Hematopoietic multipotent progenitor cell treated with erythropoietin and hydrocortisone succinate and interleukin-3 and kit ligand, for 8 days (in vitro differentiated cells): ENCODE results near the gene CCDC174.

Experiments used
- DNase-seq: peaks from one replicate; pipeline ENCODE4 v3.0.0-alpha.2; 2015

The CCDC174 gene

GRCh38 chr3:14627815-14628214, 23.7 kb upstream of the CCDC174 start:
- no peak for DNase-seq

GRCh38 chr3:14628406-14628805, 23.2 kb upstream of the CCDC174 start:
- no peak for DNase-seq

DNA sequence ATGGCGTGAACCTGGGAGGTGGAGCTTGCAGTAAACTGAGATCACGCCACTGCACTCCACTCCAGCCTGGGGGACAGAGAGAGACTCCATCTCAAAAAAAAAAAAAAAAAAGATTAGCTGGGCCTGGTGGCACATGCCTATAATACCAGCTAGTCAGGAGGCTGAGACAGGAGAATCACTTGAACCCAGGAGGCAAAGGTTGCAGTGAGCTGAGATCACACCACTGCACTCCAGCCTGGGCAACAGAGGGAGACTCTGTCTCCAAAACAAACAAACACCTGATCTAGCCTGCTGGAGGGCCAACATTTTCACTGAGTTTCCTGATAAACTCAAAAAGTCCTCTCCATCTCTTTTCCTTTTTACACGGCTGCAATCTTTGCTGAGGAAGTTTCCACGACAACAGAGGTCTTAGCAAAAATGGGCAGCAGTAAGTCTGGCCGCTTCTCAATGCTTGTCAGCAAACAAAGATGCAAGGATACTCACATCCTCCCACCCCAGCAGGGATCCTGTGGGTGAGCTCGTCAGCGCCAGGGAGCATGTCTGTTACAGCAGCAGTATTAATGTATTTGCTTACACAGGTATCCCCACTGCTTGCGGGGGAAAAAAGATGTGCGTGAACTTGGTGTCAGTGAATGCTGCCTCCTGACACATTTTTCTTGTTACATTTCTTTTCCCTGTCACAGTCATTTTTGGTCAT, 21.0 kb upstream of the CCDC174 start:
- DNase-seq = no peak

DNA sequence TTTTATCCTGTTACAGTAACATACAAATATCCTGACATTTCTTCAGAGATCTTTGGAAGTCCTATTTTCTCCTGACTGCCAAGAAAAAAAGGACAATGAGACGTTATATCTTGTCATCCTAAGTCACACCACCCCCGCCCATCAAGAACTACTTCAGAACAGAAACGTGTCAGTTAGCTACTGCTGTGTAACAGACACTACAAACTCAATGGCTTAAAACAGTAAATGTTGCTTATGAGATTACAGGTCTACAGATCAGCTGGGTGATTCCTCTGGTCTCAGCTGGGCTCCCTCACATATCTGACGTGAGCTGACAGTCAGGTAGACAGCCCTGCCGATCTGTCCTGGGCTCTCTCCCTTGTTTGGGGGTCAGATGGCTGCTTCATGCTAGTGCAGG, 20.5 kb upstream of the CCDC174 start:
- no peak for DNase-seq

DNA sequence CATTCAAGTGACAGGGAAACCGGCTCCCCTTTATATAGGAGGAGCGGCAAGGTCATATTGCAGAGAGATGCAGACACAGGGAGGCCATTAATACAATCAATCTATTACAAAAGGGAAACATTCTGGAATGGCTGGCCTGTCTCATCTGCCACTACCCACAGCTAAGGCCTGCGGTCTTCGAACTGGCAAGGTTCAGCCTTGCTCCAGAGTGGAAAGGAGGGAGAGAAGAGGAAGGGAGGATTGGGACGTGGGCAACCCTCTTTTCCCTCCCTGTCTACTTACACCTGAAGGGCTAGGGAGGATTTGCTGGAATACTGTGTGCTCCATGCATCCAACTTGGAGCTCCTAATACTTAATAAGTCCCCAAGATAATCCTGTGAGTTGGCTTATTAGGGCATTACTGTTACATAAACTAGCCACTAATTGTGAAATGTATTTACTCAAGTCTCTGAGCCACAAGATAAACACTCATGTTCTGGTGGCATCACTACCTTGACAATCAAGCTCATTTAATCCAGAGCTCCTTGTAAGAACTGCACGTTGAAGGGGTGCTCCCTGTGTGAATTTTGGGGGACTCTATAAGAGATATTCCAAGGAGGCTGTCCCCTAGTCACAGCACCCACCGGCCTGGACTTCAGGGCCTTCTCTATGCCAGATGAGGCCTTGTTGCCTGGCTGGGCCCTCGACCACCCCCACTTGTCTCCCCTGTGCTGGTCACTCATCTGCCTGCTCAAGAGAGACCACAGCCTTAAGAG, 19.7 kb upstream of the CCDC174 start:
- DNase-seq = no peak

DNA sequence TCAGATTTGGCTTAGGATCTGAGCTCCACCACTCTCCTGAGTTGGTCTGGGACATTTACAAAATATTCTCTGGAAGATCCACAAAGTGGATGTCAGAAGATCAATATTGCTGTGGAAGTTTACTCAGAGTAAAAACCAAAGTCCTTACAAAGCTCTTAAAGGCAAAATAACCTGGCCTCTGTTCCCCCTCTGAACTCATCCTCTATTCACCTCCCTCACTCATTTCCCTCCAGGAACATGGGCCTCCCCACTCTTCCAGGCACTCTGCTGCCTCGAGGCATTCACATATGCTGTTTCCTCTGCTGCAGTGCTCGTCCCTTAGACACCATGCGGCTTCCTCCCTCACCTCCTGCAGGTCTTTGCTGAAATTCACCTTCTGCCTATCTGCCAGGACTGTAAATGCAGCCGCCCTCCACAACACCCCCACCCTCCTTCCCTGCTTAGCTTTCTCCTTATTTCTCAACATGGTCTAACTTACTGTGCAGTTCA, 19.1 kb upstream of the CCDC174 start:
- DNase-seq = no peak

DNA sequence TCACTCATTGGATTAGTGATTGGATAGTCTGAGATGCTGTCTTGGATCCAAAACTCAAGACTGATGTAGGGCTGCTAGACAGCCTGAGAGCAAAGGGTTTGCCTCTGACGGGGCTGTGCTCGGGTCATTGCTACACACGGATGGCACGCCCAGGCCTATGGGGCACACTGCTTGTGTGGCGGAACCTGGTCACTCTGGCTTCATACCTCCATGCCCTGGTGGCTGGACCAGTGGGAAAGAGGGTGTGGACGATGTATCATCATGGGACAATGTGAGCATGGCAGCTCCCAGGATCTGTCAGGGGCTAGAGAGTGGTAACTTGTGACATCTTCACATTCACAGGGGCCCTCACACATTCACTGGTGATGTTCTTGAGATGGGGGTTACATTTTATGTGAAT, 18.1 kb upstream of the CCDC174 start:
- no peak for DNase-seq

DNA sequence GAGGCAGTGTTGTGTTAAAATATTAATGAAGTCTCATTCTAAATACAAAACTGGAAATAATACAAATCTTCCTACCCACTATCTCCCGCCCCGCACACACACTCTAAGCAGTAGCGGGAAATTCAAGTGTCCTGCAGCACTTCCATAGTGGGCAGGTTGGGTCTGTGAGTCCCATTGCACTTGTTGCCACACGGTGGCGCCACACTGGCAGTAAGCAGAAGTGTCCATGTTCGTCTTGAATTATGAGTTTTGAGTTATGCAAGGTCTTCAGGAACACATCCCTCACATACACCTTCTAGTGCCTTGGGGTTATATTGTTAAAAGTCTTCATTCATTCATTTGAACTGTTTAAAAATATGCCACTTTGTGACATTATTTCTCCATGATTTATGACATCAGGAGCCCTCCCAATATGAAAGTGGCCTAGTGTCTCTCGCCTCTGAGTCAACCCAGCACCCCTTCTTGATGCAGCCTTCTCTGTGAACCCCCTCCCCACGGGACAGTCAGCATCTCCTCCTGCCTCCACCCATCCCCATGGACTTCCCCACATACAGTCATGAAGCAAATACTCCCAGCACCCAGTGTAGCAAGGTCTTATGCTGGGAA, 17.6 kb upstream of the CCDC174 start:
- peak; percentile 75 for DNase-seq

GRCh38 chr3:14634763-14635400, 16.7 kb upstream of the CCDC174 start:
- no peak for DNase-seq

GRCh38 chr3:14636496-14637087, 15.0 kb upstream of the CCDC174 start:
- no peak for DNase-seq

DNA sequence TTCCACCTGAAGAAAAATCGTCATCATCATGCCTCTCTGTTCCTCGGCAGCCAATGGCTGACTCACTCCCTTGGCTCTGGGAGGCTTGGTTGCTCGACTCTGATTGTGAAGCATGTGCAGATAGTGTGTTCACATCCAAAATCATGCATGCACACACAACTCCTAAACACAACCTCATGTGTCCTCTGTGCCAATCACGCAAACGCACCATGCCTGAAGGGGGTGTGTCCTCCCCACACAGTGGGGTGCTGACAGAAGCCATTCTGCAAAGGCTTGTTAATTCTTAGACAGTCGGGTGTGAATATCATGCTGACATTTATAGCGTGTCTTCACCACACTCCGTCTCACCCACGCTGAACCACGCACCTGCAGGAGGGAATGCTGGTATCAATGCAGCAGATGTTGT, 11.4 kb upstream of the CCDC174 start:
- no peak for DNase-seq

DNA sequence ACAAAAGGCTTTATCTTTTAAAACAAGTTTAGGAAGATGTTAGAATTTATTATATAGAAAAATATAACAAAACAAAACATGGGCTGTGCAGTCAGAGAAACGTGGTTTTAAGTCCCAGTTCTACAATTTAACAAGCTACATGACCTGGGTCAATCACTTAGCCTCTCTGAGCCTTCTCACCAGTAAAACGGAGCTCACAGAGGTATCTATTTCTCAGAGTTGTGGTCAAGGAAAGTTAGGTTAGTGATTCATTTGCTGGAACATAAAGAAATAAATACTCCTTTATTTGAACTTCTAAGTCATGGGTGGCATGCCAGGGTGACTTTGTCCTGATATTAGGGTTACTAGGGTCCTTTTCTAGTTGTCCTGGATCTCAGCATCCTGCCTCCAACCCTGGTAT, 10.8 kb upstream of the CCDC174 start:
- no peak for DNase-seq

DNA sequence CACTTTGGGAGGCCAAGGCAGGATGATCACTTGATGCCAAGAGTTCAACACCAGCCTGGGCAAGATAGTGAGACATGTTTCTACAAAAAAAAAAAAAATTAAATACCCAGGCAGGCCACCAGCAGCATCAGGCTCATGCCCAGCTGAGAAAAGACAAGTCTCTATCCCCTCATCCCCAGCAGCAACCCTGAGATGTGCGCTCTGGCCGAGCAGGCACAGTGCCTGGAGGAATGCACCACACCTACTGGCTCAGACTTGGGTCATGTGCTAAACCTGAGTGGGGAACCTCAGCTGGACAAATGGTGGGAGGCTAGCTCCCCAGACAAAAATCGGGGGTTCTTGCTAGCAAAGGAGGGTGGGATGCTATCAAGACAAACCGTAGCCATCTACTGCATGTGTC, 10.2 kb upstream of the CCDC174 start:
- no peak for DNase-seq

GRCh38 chr3:14645453-14645852, 6.1 kb upstream of the CCDC174 start:
- DNase-seq = no peak

DNA sequence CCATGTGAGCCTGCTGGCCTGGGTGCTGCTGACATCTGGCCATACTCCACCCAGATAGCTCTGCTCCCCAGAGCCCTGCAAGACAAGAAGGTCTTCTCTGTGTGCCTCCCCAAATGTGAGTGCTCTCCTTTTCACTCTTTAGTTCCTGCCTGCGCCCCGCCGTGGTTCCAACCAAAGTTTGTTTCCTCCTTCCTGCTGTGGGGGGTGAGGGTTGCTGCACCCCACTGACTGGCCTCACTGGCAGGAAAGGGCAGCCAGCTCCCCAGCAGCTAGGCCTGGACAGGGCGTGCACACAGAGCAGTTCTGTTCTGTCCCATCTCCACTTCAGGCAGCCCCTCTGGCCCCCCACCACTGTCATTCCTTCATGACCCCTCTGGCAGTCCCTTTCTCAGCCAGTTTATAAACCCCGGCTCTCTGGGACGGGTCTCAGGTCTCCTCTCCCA, 5.4 kb upstream of the CCDC174 start:
- no peak for DNase-seq

- DNase-seq = peak; percentile 25
Observed at GRCh38 chr3:14646589-14647413, 4.8 kb upstream of the CCDC174 start.

GRCh38 chr3:14647976-14648955, 3.3 kb upstream of the CCDC174 start:
- peak; percentile 79 for DNase-seq

DNA sequence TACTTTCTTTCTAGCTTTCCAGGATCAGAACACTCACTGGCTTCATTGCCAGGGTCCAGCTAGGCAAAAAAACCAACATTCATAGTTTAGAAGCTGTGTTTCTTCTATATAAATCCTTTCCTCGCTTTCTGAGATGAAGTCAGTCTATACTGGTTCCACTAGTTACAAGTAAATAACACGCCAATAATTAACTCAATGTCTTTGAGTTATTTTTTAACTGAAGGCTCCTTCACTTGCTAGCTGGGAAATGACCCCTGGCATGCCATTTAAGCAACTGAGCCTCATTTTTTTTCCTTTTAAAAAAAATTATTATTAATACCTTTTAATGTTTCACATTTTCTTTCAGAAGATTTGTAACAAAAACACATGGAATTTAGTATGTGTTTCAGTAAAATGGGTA, 2.1 kb upstream of the CCDC174 start:
- DNase-seq = no peak

- DNase-seq = no peak
Observed at GRCh38 chr3:14650193-14650592, 1.4 kb upstream of the CCDC174 start.

- peak; percentile 27 for DNase-seq
Observed at GRCh38 chr3:14652360-14652907, 872 bp downstream of the CCDC174 start.

- no peak for DNase-seq
Observed at GRCh38 chr3:14657579-14657978, 6.0 kb downstream of the CCDC174 start.
